ENCODE results near the gene DENND11.

DNA sequence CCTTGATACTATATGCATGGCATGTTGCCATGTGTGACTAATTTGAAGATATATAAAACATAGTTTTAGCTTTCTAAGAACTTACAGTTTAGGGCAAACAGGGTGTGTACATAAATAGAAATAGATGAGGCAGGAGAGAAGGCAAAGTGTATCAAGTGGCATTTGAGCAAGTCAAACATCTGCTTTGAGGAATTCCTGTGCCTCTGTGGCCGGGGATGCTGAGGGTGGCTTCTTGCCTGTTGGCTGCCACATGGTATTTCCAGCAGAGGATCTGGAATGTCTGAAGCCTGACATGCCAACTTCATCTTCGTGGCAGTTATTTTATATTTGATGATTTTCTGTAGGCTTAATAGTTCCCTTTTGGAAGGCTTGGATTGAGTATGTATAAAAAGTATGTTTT lies 42.2 kb upstream of the DENND11 start:
- TF ChIP-seq POLR2A (IDR thresholded peaks at IDR 0.05): no peak
- TF ChIP-seq, protein P1, sequence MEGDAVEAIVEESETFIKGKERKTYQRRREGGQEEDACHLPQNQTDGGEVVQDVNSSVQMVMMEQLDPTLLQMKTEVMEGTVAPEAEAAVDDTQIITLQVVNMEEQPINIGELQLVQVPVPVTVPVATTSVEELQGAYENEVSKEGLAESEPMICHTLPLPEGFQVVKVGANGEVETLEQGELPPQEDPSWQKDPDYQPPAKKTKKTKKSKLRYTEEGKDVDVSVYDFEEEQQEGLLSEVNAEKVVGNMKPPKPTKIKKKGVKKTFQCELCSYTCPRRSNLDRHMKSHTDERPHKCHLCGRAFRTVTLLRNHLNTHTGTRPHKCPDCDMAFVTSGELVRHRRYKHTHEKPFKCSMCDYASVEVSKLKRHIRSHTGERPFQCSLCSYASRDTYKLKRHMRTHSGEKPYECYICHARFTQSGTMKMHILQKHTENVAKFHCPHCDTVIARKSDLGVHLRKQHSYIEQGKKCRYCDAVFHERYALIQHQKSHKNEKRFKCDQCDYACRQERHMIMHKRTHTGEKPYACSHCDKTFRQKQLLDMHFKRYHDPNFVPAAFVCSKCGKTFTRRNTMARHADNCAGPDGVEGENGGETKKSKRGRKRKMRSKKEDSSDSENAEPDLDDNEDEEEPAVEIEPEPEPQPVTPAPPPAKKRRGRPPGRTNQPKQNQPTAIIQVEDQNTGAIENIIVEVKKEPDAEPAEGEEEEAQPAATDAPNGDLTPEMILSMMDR (IDR thresholded peaks at IDR 0.05): no peak
